H1 (cell line): Measurements from ENCODE around the gene SRSF3. TPM values are rescaled to one million over a fixed set of nuclear protein-coding genes. Genes with fewer than 3 reads are reported as not detected.

Experiments used
- BACH1 ChIP-seq: IDR thresholded peaks from 2 replicates; pipeline ENCODE4 v1.6.1; 2012; ENCODE audit warnings: low read length, improper control_type of control experiment
- CBX8 ChIP-seq: fragments of 300-800, 300-1000 bp; sonication (generic); IDR thresholded peaks from 2 replicates; pipeline ENCODE4 v1.7.1; 2016; ENCODE audit warnings: low read depth, low read length, borderline replicate concordance
- CEBPB ChIP-seq: IDR thresholded peaks from 2 replicates; pipeline ENCODE4 v1.6.1; 2012; ENCODE audit warnings: low read depth, low read length
- CHD2 ChIP-seq: IDR thresholded peaks from 2 replicates; pipeline ENCODE4 v1.6.1; 2012; ENCODE audit warnings: low read length, improper control_type of control experiment
- FOSL1 ChIP-seq: IDR thresholded peaks from 2 replicates; pipeline ENCODE4 v1.6.1; 2011; ENCODE audit warnings: mild to moderate bottlenecking, low read depth, low read length, moderate library complexity; ENCODE audit not compliant: insufficient read depth
- GTF2F1 ChIP-seq: IDR thresholded peaks from 2 replicates; pipeline ENCODE4 v1.6.1; 2012; ENCODE audit warnings: low read depth, low read length, improper control_type of control experiment, borderline replicate concordance
- JUND ChIP-seq: IDR thresholded peaks from 2 replicates; pipeline ENCODE4 v1.6.1; 2011; ENCODE audit warnings: mild to moderate bottlenecking, improper control_type of control experiment, low read length
- KDM5A ChIP-seq: fragments of 200-600 bp; IDR thresholded peaks from 2 replicates; pipeline ENCODE4 v1.7.1; 2012; ENCODE audit warnings: mild to moderate bottlenecking, low read length, inconsistent platforms, mixed read lengths
- MAFK ChIP-seq: IDR thresholded peaks from 2 replicates; pipeline ENCODE4 v1.6.1; 2012; ENCODE audit warnings: low read depth, mild to moderate bottlenecking, improper control_type of control experiment, low read length
- PHF8 ChIP-seq: fragments of 200-600 bp; sonication (generic); conservative IDR thresholded peaks from 2 replicates; pipeline ENCODE4 v1.7.1; 2012; ENCODE audit warnings: low read depth, mild to moderate bottlenecking, inconsistent platforms, low read length, moderate library complexity
- POLR2A ChIP-seq, 2 experiments: IDR thresholded peaks; 1 replicate in 1 of 2; 2 replicates in 1 of 2; pipeline ENCODE4 v1.6.1; 2011; ENCODE audit warnings: low read depth in 2 of 2, low read length in 2 of 2, mild to moderate bottlenecking in 2 of 2; ENCODE audit errors: control extremely low read depth in 1 of 2
- POLR2AphosphoS5 ChIP-seq: IDR thresholded peaks from 2 replicates; pipeline ENCODE4 v1.6.1; 2011; ENCODE audit warnings: low read depth, low read length
- RXRA ChIP-seq: IDR thresholded peaks from 2 replicates; pipeline ENCODE4 v1.6.1; 2011; ENCODE audit warnings: low read depth, mild to moderate bottlenecking, low read length, moderate library complexity; ENCODE audit not compliant: insufficient read depth
- SP1 ChIP-seq: IDR thresholded peaks from 2 replicates; pipeline ENCODE4 v1.6.1; 2011; ENCODE audit warnings: low read depth, low read length
- SP4 ChIP-seq: IDR thresholded peaks from 2 replicates; pipeline ENCODE4 v1.6.1; 2012; ENCODE audit warnings: low read length, inconsistent platforms
- SRF ChIP-seq: IDR thresholded peaks from 2 replicates; pipeline ENCODE4 v1.6.1; 2011; ENCODE audit warnings: mild to moderate bottlenecking, low read depth, low read length, moderate library complexity
- TAF7 ChIP-seq: optimal IDR thresholded peaks from 2 replicates; pipeline ENCODE3; 2011; ENCODE audit warnings: low read depth, mild to moderate bottlenecking, inconsistent platforms, low read length, moderate library complexity, borderline replicate concordance
- TBP ChIP-seq: IDR thresholded peaks from 2 replicates; pipeline ENCODE4 v1.6.1; 2011; ENCODE audit warnings: low read depth, low read length, improper control_type of control experiment
- TCF12 ChIP-seq: IDR thresholded peaks from 2 replicates; pipeline ENCODE4 v1.6.1; 2011; ENCODE audit warnings: low read depth, mild to moderate bottlenecking, low read length
- TEAD4 ChIP-seq: IDR thresholded peaks from 2 replicates; pipeline ENCODE4 v1.6.1; 2012; ENCODE audit warnings: low read depth, low read length, inconsistent platforms, mixed read lengths
- polyA plus RNA-seq, 7 experiments: library from polyadenylated mRNA; depleted of rRNA in 3 of 7; stranded (reverse) in 5 of 7; unstranded in 2 of 7; fragments of >200 nt in 5 of 7; fragments of 200-250 nt in 2 of 7; gene quantifications; 1 replicate in 5 of 7; 2 replicates in 1 of 7; 4 replicates in 1 of 7; pipeline versions ENCODE4 v1.2.1 to v1.2.3, GENCODE V29; 2011 to 2013; ENCODE audit warnings: missing spikeins in 2 of 7, mixed read lengths in 2 of 7
- total RNA-seq: library from RNA; stranded (reverse); fragmentation: NEBNext Ultra II Directional; extraction: Animal tissue kit (Norgen Biotek cat#: 25700); gene quantifications from 2 replicates; pipeline ENCODE4 v1.2.1, GENCODE V29; 2021
- TF ChIP-seq, protein P1 (sequence below): IDR thresholded peaks from 2 replicates; pipeline ENCODE4 v1.6.1; 2012; ENCODE audit warnings: inconsistent platforms

The SRSF3 gene
- total and polyA plus RNA-seq, 2 of the 8 experiments (the other 6 are each of a cell fraction or from before 2014, with no cell fraction given) = 471 to 689 TPM

DNA sequence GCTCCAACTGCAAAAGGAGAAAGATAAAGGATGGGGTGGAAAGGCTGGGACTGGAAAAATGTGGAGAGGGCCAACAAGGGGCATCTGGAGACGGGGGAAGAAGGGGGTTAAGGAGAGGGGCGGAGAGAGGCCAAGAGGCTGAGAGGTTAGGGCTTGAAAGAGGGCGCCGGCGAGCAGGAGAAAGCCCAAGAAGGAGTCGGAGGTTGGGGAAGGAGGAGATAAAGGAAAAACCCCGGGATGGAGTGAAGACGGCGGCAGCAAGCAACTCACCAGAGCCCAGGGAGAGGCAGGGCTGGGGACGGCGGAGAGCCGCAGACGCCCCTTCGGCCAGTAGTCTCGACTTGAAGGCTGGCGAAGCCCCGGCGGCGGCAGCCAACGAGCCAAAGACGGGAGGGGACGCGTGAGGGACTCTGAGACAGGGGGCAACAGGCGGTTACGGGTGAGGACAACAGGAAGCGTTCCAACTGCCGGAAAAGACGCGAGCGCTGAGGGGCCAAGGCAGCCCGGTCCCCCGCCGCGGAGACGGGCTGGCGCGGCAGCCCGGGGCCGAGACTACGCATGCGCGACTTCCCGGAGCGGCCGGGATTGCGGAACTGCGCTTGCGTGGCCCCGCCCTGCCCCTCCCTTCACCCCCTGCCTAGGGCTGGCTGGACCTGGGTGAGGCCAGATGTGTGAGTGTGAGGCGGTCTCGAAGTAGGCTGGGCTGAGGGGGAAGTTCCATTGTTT is 47.1 kb upstream of the SRSF3 start, which contains the start of gene STK38 (continued):
- TF ChIP-seq CBX8 (no peak), SP1 (no peak), TAF7 (no peak), JUND (no peak), KDM5A (no peak), FOSL1 (no peak), SP4 (peak; percentile 61; the same call in 1 of the 2 replicates), MAFK (no peak), RXRA (no peak), POLR2AphosphoS5 (peak; percentile 84), GTF2F1 (no peak), TBP (peak; percentile 62; the same call in 1 of the 2 replicates), CHD2 (0 out of 2 replicates have a peak, but pooled peaks have one; percentile 47), SRF (no peak), POLR2A (IDR thresholded peaks at IDR 0.05; ENCODE audit: control extremely low read depth in 1 of 2, low read depth in 2 of 2, low read length in 2 of 2) (peak; percentile 52 to 86), CEBPB (no peak), TEAD4 (no peak), BACH1 (no peak), TCF12 (no peak), PHF8 (peak; percentile 87)
- TF ChIP-seq, protein P1, sequence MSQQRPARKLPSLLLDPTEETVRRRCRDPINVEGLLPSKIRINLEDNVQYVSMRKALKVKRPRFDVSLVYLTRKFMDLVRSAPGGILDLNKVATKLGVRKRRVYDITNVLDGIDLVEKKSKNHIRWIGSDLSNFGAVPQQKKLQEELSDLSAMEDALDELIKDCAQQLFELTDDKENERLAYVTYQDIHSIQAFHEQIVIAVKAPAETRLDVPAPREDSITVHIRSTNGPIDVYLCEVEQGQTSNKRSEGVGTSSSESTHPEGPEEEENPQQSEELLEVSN = peak; percentile 26; the same call in 1 of the 2 replicates
